Left hindlimb (tissue), 1 donor: Measurements from ENCODE around the gene MYH10.

Experiments used
- DNase-seq: peaks from one replicate; pipeline ENCODE4 v3.0.0-alpha.2; 2018

MYH10 gene

DNA sequence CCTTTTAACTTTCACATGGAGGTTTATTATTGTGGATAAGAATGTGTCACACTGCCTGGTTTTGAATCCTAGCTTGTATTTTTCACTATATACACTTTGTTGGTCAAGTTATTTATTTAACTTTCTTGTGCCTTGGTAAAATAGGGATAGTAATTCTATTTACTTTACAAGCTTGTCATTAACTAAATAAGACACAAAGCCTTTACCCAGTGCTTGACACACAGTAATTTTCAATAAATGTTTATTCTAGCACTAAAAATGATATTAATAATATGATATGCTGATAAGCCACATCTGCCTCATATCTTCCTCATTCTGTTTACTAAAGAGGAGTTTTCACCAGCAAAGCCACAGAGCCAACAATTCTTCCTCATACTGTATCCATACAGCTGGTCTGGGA is 27.8 kb downstream of the MYH10 start:
- no peak for DNase-seq

DNA sequence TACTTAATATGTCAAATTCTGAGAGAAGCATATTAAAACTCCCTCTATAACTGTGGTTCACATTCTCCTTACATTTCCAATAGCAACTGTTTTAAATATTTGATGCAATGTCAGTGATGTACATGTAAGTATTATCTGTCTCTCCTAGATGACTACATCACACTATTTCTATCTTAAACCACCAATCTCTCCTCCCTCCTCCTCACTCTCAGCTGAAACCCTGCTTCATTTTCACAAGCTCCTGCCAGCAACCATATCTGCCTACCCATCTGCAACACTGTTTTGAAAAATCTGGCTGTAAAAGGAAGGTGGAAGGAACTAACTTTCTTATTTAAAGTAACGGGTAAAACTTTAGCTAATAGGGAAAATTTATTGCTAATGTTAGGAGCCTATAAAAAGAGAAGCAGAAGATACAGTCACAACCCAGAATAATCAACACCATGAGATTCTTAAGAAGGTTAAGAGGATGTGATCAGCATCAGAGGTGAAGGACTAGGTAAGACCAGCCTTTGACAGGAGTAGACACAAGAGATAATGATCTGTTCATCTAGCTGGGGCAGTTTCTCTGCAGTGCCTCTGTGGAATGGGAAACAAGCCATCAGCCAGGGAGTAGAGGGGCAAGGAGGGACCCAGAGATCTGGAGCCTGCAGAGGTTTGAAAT is 31.0 kb downstream of the MYH10 start:
- no peak for DNase-seq

DNA sequence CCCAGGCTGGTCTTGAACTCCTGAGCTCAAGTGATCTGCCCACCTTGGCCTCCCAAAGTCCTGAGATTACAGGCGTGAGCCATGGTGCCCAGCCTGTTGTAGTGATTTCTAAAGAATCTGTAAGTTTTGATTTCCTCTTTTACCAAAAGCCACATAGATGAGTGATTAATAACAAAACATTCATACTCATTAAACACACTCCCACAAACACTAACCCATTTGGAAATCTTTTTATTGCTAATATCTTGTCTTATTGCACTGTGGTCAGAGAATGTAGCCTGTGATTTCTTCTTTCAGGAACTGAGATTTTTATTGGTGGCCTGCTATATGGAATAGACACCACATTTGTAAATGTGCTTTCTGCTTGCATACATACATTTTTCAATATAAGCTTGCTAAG is 31.6 kb downstream of the MYH10 start:
- no peak for DNase-seq

DNA sequence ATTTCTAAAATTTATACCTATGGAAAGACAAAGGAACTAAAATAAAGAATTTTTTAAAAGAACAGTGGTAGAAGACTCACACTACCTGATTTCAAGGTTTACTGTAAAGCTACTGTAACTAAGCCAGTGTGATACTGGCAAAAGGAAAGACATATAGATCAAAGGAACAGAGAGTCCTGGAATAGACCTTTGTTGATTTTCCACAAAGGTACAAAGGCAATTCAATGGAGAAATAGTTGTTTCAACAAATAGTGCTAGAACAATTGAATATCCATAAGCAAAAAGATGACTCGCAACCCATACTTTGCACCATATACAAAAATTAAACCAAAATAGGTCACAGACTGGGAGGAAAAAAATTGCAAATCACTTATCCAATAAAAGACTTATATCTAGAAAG is 36.7 kb downstream of the MYH10 start:
- DNase-seq = no peak

GRCh38 chr17:8593276-8593675 is 37.2 kb downstream of the MYH10 start:
- DNase-seq = no peak

- no peak for DNase-seq
Measured at GRCh38 chr17:8588877-8589554, 41.5 kb downstream of the MYH10 start.

DNA sequence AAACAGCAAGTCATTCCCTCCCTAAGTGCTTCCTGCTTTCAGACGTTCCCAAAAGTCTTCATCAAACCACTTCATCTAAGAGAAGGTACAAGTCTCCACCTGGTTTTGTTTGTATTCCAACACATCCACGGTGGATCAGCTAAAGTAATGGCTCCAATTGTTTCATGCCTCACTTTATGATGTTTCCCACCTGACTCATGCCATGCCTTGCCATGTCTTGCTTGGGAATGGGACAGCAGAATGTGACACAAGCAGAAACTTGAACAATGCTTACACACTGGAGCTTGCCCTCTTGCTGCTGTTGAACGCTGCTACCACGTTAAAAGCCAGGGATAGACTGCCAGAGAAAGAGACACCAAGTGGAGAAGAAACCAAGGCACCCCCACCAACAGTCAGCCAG is 43.8 kb downstream of the MYH10 start:
- no peak for DNase-seq

DNA sequence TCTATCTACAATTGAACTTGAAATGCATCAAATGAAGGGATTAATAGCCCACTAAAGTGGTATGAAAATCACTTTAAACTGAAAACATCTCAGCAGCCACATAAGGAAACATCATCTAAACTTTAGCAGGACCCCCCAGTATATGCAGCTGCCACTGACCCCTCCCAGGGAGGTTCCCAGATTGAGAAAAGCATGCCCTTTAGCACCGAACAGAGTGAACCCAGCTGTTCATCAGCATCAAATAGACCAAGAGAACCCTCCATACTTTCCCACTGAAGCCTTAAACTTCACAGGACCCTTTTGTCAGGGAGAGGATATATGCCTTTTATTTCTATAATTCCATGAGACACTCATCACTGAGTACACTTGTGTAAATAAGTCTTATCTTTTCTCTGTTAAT is 44.6 kb downstream of the MYH10 start:
- no peak for DNase-seq

- no peak for DNase-seq
Measured at GRCh38 chr17:8583954-8584353, 46.6 kb downstream of the MYH10 start.

- DNase-seq = no peak
Measured at GRCh38 chr17:8580952-8581658, 49.4 kb downstream of the MYH10 start.

DNA sequence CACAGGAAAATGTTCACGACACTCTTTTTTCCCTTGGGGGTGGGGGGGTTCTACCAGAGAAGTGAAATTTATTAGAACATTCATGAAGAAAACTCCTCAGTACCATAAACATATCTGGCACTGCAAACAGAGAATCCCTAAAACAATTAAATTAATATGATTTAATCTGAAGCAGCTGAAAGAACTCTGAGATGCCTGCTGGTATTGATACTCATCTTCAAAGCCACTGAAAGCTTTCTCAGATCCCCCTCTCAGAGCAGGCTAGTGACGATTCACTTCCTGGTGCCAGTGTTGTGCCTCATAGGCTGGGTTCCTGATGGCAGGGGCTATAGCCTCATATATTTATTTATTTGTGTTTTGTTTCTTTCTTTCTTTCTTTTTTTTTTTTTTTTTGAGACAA is 52.7 kb downstream of the MYH10 start:
- DNase-seq = no peak

DNA sequence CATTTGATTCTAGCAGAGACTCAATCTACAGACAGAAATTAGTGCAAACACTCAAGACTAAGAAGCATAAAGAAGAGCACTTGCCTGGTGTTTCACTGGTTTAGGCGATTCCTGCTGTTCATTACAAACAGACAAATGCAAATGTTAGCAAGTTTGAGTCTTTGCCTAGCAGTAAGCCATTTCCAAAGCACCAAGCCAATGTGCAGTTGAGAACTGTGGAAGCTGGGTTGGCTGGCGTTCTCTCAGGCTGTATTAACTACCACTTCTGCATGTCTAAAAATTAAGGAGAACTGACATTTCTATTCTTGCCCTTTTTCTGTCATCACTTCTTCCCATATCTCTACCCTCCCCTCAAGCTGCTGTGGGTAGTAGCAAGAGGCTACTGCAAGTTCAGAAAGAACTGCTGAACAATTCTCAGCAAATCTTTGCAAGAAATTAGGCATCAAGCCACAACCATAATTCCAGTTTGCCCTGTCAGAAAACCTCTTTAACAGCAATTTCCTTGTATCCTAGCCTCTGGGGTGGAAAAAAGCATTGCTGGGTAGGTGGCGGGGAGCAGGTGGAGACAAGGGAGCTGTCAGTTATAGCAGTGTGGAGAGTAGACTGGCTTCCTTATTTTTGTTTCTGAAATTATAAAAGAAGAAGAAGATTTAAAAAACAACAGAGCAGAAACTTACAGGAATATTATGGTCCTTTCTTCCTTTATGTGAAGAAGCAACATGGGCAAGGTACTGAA is 53.8 kb downstream of the MYH10 start:
- no peak for DNase-seq

GRCh38 chr17:8574687-8575086 is 55.8 kb downstream of the MYH10 start:
- DNase-seq = no peak

DNA sequence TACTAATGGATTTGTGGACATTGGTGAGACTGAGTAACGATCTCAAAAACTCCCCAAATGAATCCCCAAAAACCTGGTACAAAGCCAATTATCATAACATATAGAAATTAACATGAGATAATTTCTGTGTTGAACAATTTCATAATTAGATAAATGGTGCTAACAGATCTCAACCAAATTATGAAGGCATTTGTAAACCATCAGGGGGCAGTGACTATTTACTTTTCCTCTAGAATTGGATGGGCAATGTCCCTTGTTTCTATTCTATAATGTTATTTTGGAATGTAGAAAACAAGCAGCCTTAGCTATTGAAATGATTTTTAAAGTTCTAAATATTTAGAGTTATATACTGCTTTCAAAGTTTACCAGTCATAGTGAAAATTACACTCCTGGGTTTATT is 57.8 kb downstream of the MYH10 start:
- DNase-seq = no peak

DNA sequence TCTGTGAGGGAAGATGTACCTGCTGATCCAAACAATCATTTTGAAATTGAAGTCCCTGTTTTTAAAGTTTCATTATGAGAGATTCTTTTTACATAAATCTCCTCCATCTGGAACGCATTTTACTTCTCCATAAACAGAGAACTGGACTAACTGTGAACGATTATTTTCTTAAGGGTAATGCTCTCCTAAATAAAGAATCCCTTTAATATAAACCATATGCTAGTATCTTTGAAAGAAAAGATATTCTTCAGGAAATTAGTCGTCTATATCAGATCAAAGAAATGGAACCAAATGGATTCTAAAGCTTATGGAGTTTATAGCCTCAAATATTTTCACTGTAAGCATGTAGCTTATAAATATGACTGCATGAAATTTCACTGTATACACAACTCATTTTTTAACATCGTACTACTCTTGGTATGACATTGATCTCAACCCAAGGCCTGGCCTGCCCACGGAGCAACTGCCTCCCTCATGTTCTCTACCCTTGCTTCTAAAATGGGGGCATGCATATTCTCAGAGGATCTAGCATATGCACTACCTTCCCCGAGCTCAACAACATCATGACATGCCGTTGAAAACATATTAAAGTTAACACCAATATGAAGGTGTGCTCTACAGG is 66.4 kb downstream of the MYH10 start:
- DNase-seq = no peak

DNA sequence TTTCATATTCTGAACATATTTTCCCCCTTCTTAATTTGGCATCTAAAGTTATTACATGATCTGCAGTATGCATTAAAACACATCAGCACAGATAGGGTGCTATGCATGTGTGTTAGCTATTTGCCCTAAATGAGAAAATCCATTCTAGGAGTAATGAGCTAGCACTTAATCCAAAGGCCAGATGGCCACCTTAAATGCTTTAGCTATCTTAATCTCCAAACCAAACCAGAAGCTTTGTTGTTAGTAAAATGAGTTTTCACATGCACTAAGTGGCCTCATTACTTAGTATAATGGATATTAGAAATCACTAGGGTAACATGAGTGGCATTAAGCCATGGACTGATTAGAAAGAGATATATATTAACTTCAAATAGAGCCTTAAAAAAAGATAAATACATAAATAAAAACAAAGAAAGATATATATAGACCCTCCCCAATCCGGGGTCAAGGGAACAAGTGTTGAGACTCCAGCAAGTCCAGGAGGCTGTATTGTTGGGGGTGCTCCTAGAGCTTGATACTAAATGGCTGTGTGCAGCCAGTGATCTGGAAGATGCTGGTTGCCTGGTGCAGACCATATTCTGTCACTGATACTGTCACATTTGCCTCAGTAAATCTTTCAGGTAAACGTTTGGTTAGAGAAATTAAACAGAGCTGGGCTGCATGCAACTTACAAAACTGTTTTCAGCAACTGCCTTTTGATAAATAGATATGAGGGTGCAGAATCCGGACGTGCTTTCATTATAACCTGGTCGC is 67.3 kb downstream of the MYH10 start:
- DNase-seq = no peak

DNA sequence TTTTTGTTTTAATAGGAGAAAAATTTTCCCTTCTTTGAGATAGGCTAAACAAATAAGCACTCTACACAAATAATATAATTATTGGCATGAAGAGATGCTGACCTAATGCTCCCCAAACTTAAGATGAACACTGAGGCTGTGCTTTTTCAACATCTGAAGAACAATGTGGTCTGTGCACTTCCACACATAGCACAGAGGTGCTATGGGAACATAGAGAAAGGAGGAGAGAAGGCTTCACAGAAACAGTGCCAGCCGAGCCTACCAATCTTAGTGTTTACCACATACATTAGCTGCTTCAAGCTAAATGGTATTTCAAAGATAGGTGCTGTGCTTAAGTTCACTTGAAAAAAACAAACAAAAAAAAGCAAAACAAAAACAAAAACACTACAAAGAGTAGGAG is 72.4 kb downstream of the MYH10 start:
- no peak for DNase-seq

DNA sequence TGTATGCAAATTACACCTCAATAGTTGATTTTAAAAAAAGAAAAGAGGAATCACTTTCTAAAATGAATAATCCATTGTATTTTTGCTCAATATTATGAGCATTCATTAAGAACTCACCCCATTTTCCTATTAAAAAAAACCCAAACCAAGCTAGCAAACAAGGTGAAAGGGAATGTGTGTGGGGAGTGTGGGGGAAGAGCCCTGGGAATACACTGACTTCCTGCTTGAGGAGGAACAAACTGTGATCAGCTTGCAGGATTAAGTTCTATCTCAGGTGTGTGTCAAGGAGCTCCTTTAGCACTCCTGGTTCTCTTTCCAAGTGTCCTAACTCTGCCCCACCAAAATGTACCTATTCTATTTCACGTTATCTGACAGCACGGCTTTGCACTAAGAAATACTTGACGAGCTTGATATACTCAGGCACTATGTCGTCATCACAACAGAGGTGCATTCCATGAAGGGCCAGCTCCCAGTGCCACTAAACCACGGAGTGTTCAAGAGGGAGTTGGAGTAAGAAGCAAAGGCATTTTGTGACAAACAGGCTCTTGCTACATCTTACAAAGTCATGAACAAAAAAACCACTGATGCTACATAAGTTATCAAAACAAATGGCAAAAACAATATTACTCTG is 73.2 kb downstream of the MYH10 start:
- no peak for DNase-seq

DNA sequence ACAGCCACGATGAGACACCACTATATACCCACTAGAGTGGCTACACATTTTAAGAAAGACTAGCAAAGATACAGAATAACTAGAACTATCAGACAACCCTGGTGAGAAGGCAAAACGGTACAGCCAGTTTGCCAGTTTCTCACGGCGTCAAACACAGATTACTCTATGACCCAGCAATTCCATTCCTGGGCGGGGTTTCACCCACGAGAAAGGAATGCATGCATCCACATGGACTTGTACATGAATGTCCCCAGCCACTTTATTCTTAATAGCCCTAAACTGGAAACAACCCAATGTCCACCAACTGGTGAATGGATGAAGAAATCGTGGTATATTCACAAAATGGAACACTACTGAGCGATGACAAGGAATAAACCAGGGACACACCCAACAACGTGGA is 74.5 kb downstream of the MYH10 start:
- DNase-seq = no peak

DNA sequence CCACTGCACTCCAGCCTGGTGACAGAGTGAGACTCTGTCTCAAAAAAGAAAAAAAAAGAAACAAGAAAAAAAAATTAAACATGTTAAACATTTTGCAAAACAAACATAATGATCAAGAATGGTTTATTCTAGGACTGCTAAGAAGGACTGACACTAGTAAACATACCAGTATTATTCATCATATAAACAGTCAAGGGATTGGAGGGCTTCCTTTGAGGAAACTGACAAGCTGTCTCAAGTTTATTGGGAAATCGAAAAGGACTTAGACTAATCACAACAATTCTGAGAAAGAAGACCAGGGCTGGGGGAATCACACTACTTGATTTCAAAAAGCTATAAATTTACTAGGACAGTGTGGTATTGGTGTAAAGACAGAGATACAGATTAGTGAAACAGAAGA is 75.5 kb downstream of the MYH10 start:
- no peak for DNase-seq

GRCh38 chr17:8552577-8553320 is 77.8 kb downstream of the MYH10 start:
- no peak for DNase-seq
